ENCODE data around the gene AGAP1. TPM values are rescaled to one million over a fixed set of nuclear protein-coding genes. Genes with fewer than 3 reads are reported as not detected.
A peak's percentile ranks its signal among the peaks of the same experiment; 100 is the strongest.

AGAP1 gene
- total RNA-seq, 4 donors from 2014 or later: 33.7 to 39.9 (median 35.6) TPM

DNA sequence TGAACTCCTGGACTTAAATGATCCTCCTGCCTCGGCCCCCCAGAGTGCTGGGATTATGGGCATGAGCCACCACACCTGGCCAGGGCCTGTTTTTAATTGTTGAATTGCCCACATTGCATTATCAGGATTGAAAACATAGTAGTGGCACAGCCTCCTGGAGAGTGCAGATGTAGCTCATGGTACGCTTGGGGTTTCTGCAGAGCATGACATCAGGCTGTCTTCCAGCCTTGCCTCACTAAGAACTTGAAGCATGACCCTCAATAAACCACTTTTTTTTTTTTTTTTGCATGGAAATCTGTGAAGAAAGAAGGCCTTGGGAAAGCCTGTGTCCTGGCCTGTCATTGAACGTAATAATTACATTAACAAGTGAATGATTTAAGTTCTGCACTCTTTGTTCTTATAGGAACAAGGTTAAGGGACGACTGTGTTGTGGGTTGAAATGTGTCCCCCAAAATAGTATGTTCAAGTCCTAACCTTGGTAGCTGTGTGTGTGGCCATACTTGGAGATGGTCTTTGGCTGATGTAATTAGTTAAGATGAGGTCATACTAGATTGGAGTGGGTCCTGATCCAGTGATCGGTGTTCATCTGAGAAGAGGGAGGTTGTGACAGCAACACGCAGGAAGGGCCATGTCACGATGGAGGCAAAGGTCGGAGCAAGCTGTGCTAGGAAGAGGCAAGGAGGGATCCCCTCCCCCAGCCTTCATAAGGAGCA, 90.2 kb downstream of the AGAP1 start:
- 77 to 88% methylated on average over 8 of the region's 8 CpGs for WGBS, 2 donors
- Histone ChIP-seq H3K9me3 (no peaks in the 10 kb centered on the region), H3K4me3 (no peak overlapping the region), H3K36me3 (no peaks in the 10 kb centered on the region), H3K27ac (peak overlapping the region in 1 of 4 donors; percentile 43), H3K4me1 (peaks cover 0 to 33% (median 2%) of the 10 kb centered on the region in 4 donors), H3K27me3 (no peaks in the 10 kb centered on the region)
- TF ChIP-seq, protein P1, sequence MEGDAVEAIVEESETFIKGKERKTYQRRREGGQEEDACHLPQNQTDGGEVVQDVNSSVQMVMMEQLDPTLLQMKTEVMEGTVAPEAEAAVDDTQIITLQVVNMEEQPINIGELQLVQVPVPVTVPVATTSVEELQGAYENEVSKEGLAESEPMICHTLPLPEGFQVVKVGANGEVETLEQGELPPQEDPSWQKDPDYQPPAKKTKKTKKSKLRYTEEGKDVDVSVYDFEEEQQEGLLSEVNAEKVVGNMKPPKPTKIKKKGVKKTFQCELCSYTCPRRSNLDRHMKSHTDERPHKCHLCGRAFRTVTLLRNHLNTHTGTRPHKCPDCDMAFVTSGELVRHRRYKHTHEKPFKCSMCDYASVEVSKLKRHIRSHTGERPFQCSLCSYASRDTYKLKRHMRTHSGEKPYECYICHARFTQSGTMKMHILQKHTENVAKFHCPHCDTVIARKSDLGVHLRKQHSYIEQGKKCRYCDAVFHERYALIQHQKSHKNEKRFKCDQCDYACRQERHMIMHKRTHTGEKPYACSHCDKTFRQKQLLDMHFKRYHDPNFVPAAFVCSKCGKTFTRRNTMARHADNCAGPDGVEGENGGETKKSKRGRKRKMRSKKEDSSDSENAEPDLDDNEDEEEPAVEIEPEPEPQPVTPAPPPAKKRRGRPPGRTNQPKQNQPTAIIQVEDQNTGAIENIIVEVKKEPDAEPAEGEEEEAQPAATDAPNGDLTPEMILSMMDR (IDR thresholded peaks at IDR 0.05): no peak
- no peak for TF ChIP-seq EP300 (IDR thresholded peaks at IDR 0.05)
- no peak for TF ChIP-seq POLR2A (IDR thresholded peaks at IDR 0.05)
- DNase-seq (ENCODE audit: low spot score in 2 of 2): no peak

- H3K27me3 ChIP-seq: no peaks in the 10 kb centered on the region
- H3K27ac ChIP-seq: peak overlapping the region in 1 of 4 donors; percentile 43
- no peaks in the 10 kb centered on the region for H3K9me3 ChIP-seq
- H3K4me3 ChIP-seq: no peak overlapping the region
- H3K36me3 ChIP-seq: no peaks in the 10 kb centered on the region
- TF ChIP-seq POLR2A (IDR thresholded peaks at IDR 0.05) (no peak), EP300 (IDR thresholded peaks at IDR 0.05) (no peak)
- TF ChIP-seq, protein P1 (IDR thresholded peaks at IDR 0.05): no peak
- 86 to 87% methylated on average over 10 of the region's 10 CpGs for WGBS, 2 donors
- no peak for DNase-seq (ENCODE audit: low spot score in 2 of 2)
- peaks cover 0 to 31% (median 2%) of the 10 kb centered on the region in 4 donors for H3K4me1 ChIP-seq
Observed at GRCh38 chr2:235584638-235585007, 90.8 kb downstream of the AGAP1 start.

DNA sequence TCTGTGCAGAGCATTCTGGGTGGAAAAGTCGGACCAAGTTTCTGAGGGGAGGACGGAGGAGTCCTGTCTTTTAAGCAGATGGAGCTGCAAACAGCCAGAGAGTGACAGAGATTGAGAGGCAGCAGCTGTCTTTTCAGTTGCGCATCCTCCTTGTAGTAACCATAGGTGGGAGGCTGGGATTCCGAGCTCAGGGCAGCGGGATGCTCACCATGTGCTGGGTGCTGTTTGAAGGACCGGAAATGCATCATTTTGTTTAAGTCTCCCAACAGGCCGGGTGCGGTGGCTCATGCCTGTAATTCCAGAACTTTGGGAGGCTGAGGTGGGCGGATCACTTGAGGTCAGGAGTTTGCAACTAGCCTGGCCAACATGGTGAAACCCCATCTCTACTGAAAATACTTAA, 93.4 kb downstream of the AGAP1 start:
- Histone ChIP-seq H3K9me3 (no peaks in the 10 kb centered on the region), H3K4me3 (no peak overlapping the region), H3K4me1 (peaks cover 0 to 38% (median 0%) of the 10 kb centered on the region in 4 donors), H3K27me3 (no peaks in the 10 kb centered on the region), H3K36me3 (no peaks in the 10 kb centered on the region), H3K27ac (peak overlapping the region in 1 of 4 donors; percentile 16)
- TF ChIP-seq, protein P1 (IDR thresholded peaks at IDR 0.05): no peak
- no peak for TF ChIP-seq EP300 (IDR thresholded peaks at IDR 0.05)
- no peak for TF ChIP-seq POLR2A (IDR thresholded peaks at IDR 0.05)
- WGBS, 2 donors: 92% methylated on average over 8 to 9 of the region's 9 CpGs
- no peak for DNase-seq (ENCODE audit: low spot score in 2 of 2)

DNA sequence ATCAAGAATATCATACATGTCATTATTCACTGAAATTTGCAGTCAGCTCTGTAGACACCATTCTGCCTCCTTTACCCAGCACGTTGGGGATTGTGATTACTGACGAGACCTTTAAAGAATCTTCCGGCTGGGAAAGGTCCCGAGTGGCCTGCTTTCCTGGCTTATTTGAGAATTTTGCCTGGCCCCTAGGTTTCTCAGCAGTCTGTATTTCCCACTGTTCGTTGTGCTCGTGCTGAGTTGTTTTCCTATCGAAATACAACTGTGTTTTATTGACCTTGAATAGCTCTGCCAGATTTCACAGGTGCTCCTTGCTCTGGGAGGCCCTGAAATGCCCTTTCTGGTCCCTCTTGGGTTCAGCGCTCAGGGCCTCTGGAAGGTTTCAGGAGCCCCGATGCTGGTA, 94.9 kb downstream of the AGAP1 start:
- TF ChIP-seq POLR2A (IDR thresholded peaks at IDR 0.05) (no peak), EP300 (IDR thresholded peaks at IDR 0.05) (no peak)
- TF ChIP-seq, protein P1 (IDR thresholded peaks at IDR 0.05): no peak
- Histone ChIP-seq H3K36me3 (no peaks in the 10 kb centered on the region), H3K9me3 (no peaks in the 10 kb centered on the region), H3K4me3 (no peak overlapping the region), H3K27ac (peak overlapping the region in 2 of 4 donors; percentile 62 to 74), H3K4me1 (peaks cover 0 to 37% (median 0%) of the 10 kb centered on the region in 4 donors), H3K27me3 (no peaks in the 10 kb centered on the region)
- no peak for DNase-seq (ENCODE audit: low spot score in 2 of 2)
- WGBS, 2 donors: 33 to 37% methylated on average over 9 of the region's 9 CpGs

DNA sequence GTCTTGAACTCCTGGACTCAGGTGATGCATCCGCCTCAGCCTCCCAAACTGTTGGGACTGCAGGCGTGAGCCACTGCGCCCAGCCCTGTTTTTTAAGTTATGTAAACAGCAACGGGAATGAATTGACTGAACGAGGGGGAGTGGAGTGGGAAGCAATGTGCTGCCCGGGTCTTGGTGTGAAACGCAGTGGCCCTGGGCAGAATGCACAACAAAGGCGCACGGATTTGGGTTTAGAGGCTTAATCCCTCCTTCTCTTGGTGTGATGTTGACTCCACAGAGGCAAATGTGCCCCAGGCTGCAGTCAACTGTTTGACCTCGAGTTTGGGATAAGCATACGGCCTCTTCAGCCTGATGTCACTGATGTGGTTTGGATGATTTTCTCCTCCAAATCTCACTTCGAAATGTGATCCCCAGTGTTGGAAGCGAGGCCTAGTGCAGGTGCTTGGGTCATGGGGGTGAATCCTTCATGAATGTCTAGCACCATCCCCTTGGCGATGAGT, 97.4 kb downstream of the AGAP1 start:
- no peaks in the 10 kb centered on the region for H3K36me3 ChIP-seq
- TF ChIP-seq POLR2A (IDR thresholded peaks at IDR 0.05) (no peak), EP300 (IDR thresholded peaks at IDR 0.05) (peak in 1 of 2 donors; percentile 17)
- TF ChIP-seq, protein P1 (IDR thresholded peaks at IDR 0.05): no peak
- H3K9me3 ChIP-seq: no peaks in the 10 kb centered on the region
- no peak overlapping the region for H3K4me3 ChIP-seq
- peaks cover 0 to 43% (median 0%) of the 10 kb centered on the region in 4 donors for H3K4me1 ChIP-seq
- DNase-seq (ENCODE audit: low spot score in 2 of 2): no peak
- H3K27ac ChIP-seq: peak overlapping the region in 3 of 4 donors; percentile 36 to 67 (median 64)
- H3K27me3 ChIP-seq: no peaks in the 10 kb centered on the region
- WGBS, 2 donors: 63 to 72% methylated on average over 14 of the region's 14 CpGs
